ENCODE measurements around the gene SF3B1.
A peak's percentile ranks its signal among the peaks of the same experiment; 100 is the strongest.
"Not testable (repeated sequence)": the region's sequence is repeated elsewhere in the genome, so short reads cannot be mapped to it uniquely, and the experiment has no call there.

The SF3B1 gene

GRCh38 chr2:197433780-197434438 is 919 bp downstream of the SF3B1 start:
- no peak for DNase-seq (ENCODE audit: low read depth)

- not testable (repeated sequence) for DNase-seq (ENCODE audit: low read depth)
These were observed 2.3 kb downstream of the SF3B1 start for GRCh38 chr2:197432527-197432926.

- no peak for DNase-seq (ENCODE audit: low read depth)
These were observed 3.0 kb downstream of the SF3B1 start for GRCh38 chr2:197431858-197432257.

GRCh38 chr2:197427986-197428385 is 6.8 kb downstream of the SF3B1 start:
- no peak for DNase-seq (ENCODE audit: low read depth)

- peak; percentile 15 for DNase-seq (ENCODE audit: low read depth)
These were observed 7.9 kb downstream of the SF3B1 start for GRCh38 chr2:197426723-197427603.

GRCh38 chr2:197425550-197425949 is 9.3 kb downstream of the SF3B1 start:
- DNase-seq (ENCODE audit: low read depth): no peak

- no peak for DNase-seq (ENCODE audit: low read depth)
These were observed 11.5 kb downstream of the SF3B1 start for GRCh38 chr2:197423307-197423706.

GRCh38 chr2:197419438-197419837 is 15.4 kb downstream of the SF3B1 start:
- DNase-seq (ENCODE audit: low read depth): no peak

GRCh38 chr2:197416268-197416667 is 18.6 kb downstream of the SF3B1 start:
- DNase-seq (ENCODE audit: low read depth): no peak

GRCh38 chr2:197414515-197414914 is 20.3 kb downstream of the SF3B1 start:
- DNase-seq (ENCODE audit: low read depth): no peak

GRCh38 chr2:197414039-197414438 is 20.8 kb downstream of the SF3B1 start:
- no peak for DNase-seq (ENCODE audit: low read depth)

GRCh38 chr2:197405582-197405981 is 29.2 kb downstream of the SF3B1 start:
- DNase-seq (ENCODE audit: low read depth): no peak

- DNase-seq (ENCODE audit: low read depth): no peak
These were observed 34.8 kb downstream of the SF3B1 start for GRCh38 chr2:197399887-197400540.

GRCh38 chr2:197398913-197399312 is 35.9 kb downstream of the SF3B1 start:
- DNase-seq (ENCODE audit: low read depth): no peak

GRCh38 chr2:197391220-197391717 is 43.6 kb downstream of the SF3B1 start:
- DNase-seq (ENCODE audit: low read depth): no peak

GRCh38 chr2:197388866-197389587 is 45.8 kb downstream of the SF3B1 start:
- no peak for DNase-seq (ENCODE audit: low read depth)

- no peak for DNase-seq (ENCODE audit: low read depth)
These were observed 47.6 kb downstream of the SF3B1 start for GRCh38 chr2:197387179-197387578.

- no peak for DNase-seq (ENCODE audit: low read depth)
These were observed 48.6 kb downstream of the SF3B1 start for GRCh38 chr2:197386242-197386641.

GRCh38 chr2:197383825-197384224 is 51.0 kb downstream of the SF3B1 start:
- DNase-seq (ENCODE audit: low read depth): no peak

- DNase-seq (ENCODE audit: low read depth): no peak
These were observed 53.2 kb downstream of the SF3B1 start for GRCh38 chr2:197381641-197382040.

GRCh38 chr2:197379918-197380309 is 54.9 kb downstream of the SF3B1 start:
- not testable (repeated sequence) for DNase-seq (ENCODE audit: low read depth)

- not testable (repeated sequence) for DNase-seq (ENCODE audit: low read depth)
These were observed 55.4 kb downstream of the SF3B1 start for GRCh38 chr2:197379308-197379917.

Measured in amniotic epithelial cell (primary cell).